ENCODE results near the gene NBAS.

Gene NBAS

DNA sequence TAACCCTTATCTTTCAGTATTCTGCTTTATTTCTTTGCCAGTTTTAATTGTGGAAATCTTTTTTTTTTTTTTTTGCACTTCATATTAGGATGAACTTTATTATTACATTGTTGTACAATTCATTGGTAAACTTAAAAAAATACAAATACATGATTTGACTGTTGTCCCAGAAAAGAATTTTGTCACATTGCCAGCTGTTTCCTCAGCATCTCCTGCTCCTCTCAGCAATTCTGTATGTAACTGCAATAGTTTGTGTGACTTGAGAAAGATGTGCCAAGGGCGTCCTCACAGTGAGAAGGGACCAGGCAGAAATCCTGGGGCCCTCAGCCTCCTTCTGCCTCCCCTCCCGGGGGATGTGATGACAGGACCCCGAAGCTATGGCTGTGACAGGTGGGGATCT lies 254.4 kb downstream of the NBAS start:
- Histone ChIP-seq H4K91ac (ENCODE audit: low read length) (no peak overlapping the region), H3K14ac (ENCODE audit: low read length in 2 of 2) (no peak overlapping the region), H2BK120ac (ENCODE audit: low read depth, low read length) (no peak overlapping the region), H3K4me2 (ENCODE audit: low read length, poor library complexity, severe bottlenecking) (no peak overlapping the region), H2AK5ac (ENCODE audit: low read length, severe bottlenecking) (no peak overlapping the region), H3K4me1 (ENCODE audit: control insufficient read depth, insufficient read depth, low read depth, low read length) (peaks cover 2% of the 10 kb centered on the region), H3K36me3 (ENCODE audit: control insufficient read depth in 1 of 2, insufficient read depth in 2 of 2, low read depth in 1 of 2, low read length in 2 of 2) (peaks cover 10 to 59% of the 10 kb centered on the region in 2 experiments), H3K4me3 (ENCODE audit: insufficient read depth in 1 of 2, low read depth in 1 of 2, low read length in 2 of 2) (no peak overlapping the region), H3K9ac (ENCODE audit: low read length) (no peak overlapping the region), H3K27ac (ENCODE audit: low read length, poor library complexity, severe bottlenecking) (no peak overlapping the region), H4K8ac (ENCODE audit: low read length) (no peak overlapping the region), H3K4ac (ENCODE audit: low read depth in 1 of 2, low read length in 2 of 2) (no peak overlapping the region), H2BK5ac (ENCODE audit: low read depth, low read length, poor library complexity, severe bottlenecking) (no peak overlapping the region), H2BK12ac (ENCODE audit: low read length in 2 of 2) (no peak overlapping the region), H2AFZ (ENCODE audit: low read depth, low read length) (no peak overlapping the region), H3K27me3 (ENCODE audit: control insufficient read depth in 1 of 2, insufficient read depth in 1 of 2, low read length in 2 of 2) (no peaks in the 10 kb centered on the region), H3K23ac (ENCODE audit: low read length in 2 of 2) (no peak overlapping the region), H3K79me1 (replicated peaks; ENCODE audit: low read length, poor library complexity, severe bottlenecking) (peaks cover 5% of the 10 kb centered on the region), H3K18ac (ENCODE audit: low read depth in 1 of 2, low read length in 2 of 2) (no peak overlapping the region), H2BK15ac (ENCODE audit: low read depth, poor library complexity, severe bottlenecking) (no peak overlapping the region), H3K9me3 (ENCODE audit: control insufficient read depth, low read length) (peaks cover 3% of the 10 kb centered on the region)
- WGBS: 85% methylated on average over 3 of the region's 3 CpGs
- no peak for DNase-seq

GRCh38 chr2:15303874-15304273 lies 257.3 kb downstream of the NBAS start:
- no peak for DNase-seq
- Histone ChIP-seq H2AK5ac (ENCODE audit: low read length, severe bottlenecking) (no peak overlapping the region), H2BK120ac (ENCODE audit: low read depth, low read length) (no peak overlapping the region), H3K79me1 (replicated peaks; ENCODE audit: low read length, poor library complexity, severe bottlenecking) (peaks cover 5% of the 10 kb centered on the region), H2BK15ac (ENCODE audit: low read depth, poor library complexity, severe bottlenecking) (no peak overlapping the region), H3K27me3 (ENCODE audit: control insufficient read depth in 1 of 2, insufficient read depth in 1 of 2, low read length in 2 of 2) (no peaks in the 10 kb centered on the region), H3K36me3 (ENCODE audit: control insufficient read depth in 1 of 2, insufficient read depth in 2 of 2, low read depth in 1 of 2, low read length in 2 of 2) (peaks cover 13 to 52% of the 10 kb centered on the region in 2 experiments), H2BK12ac (ENCODE audit: low read length in 2 of 2) (no peak overlapping the region), H2AFZ (ENCODE audit: low read depth, low read length) (no peak overlapping the region), H3K18ac (ENCODE audit: low read depth in 1 of 2, low read length in 2 of 2) (no peak overlapping the region), H3K4me1 (ENCODE audit: control insufficient read depth, insufficient read depth, low read depth, low read length) (peaks cover 3% of the 10 kb centered on the region), H4K8ac (ENCODE audit: low read length) (no peak overlapping the region), H2BK5ac (ENCODE audit: low read depth, low read length, poor library complexity, severe bottlenecking) (no peak overlapping the region), H3K27ac (ENCODE audit: low read length, poor library complexity, severe bottlenecking) (no peak overlapping the region), H3K9me3 (ENCODE audit: control insufficient read depth, low read length) (peaks cover 3% of the 10 kb centered on the region), H3K4me2 (ENCODE audit: low read length, poor library complexity, severe bottlenecking) (no peak overlapping the region), H3K4me3 (ENCODE audit: insufficient read depth in 1 of 2, low read depth in 1 of 2, low read length in 2 of 2) (no peak overlapping the region), H3K4ac (ENCODE audit: low read depth in 1 of 2, low read length in 2 of 2) (no peak overlapping the region), H3K14ac (ENCODE audit: low read length in 2 of 2) (no peak overlapping the region), H4K91ac (ENCODE audit: low read length) (no peak overlapping the region), H3K9ac (ENCODE audit: low read length) (no peak overlapping the region), H3K23ac (ENCODE audit: low read length in 2 of 2) (no peak overlapping the region)
- 92% methylated on average over 1 of the region's 2 CpGs for WGBS

GRCh38 chr2:15302154-15302553 lies 259.0 kb downstream of the NBAS start:
- Histone ChIP-seq H2BK120ac (ENCODE audit: low read depth, low read length) (no peak overlapping the region), H3K9ac (ENCODE audit: low read length) (no peak overlapping the region), H2BK5ac (ENCODE audit: low read depth, low read length, poor library complexity, severe bottlenecking) (no peak overlapping the region), H3K4ac (ENCODE audit: low read depth in 1 of 2, low read length in 2 of 2) (no peak overlapping the region), H3K4me2 (ENCODE audit: low read length, poor library complexity, severe bottlenecking) (no peak overlapping the region), H3K18ac (ENCODE audit: low read depth in 1 of 2, low read length in 2 of 2) (peak overlapping the region in 1 of 2 experiments; percentile 43), H3K9me3 (ENCODE audit: control insufficient read depth, low read length) (peaks cover 3% of the 10 kb centered on the region), H3K14ac (ENCODE audit: low read length in 2 of 2) (no peak overlapping the region), H2AFZ (ENCODE audit: low read depth, low read length) (no peak overlapping the region), H3K27me3 (ENCODE audit: control insufficient read depth in 1 of 2, insufficient read depth in 1 of 2, low read length in 2 of 2) (no peaks in the 10 kb centered on the region), H2BK15ac (ENCODE audit: low read depth, poor library complexity, severe bottlenecking) (no peak overlapping the region), H3K4me3 (ENCODE audit: insufficient read depth in 1 of 2, low read depth in 1 of 2, low read length in 2 of 2) (no peak overlapping the region), H4K91ac (ENCODE audit: low read length) (no peak overlapping the region), H3K4me1 (ENCODE audit: control insufficient read depth, insufficient read depth, low read depth, low read length) (peaks cover 3% of the 10 kb centered on the region), H3K27ac (ENCODE audit: low read length, poor library complexity, severe bottlenecking) (no peak overlapping the region), H4K8ac (ENCODE audit: low read length) (no peak overlapping the region), H3K23ac (ENCODE audit: low read length in 2 of 2) (no peak overlapping the region), H2BK12ac (ENCODE audit: low read length in 2 of 2) (no peak overlapping the region), H3K36me3 (ENCODE audit: control insufficient read depth in 1 of 2, insufficient read depth in 2 of 2, low read depth in 1 of 2, low read length in 2 of 2) (peaks cover 16 to 47% of the 10 kb centered on the region in 2 experiments), H3K79me1 (replicated peaks; ENCODE audit: low read length, poor library complexity, severe bottlenecking) (peaks cover 8% of the 10 kb centered on the region), H2AK5ac (ENCODE audit: low read length, severe bottlenecking) (no peak overlapping the region)
- peak; percentile 62 for DNase-seq
- WGBS: 79% methylated on average over 3 of the region's 3 CpGs

DNA sequence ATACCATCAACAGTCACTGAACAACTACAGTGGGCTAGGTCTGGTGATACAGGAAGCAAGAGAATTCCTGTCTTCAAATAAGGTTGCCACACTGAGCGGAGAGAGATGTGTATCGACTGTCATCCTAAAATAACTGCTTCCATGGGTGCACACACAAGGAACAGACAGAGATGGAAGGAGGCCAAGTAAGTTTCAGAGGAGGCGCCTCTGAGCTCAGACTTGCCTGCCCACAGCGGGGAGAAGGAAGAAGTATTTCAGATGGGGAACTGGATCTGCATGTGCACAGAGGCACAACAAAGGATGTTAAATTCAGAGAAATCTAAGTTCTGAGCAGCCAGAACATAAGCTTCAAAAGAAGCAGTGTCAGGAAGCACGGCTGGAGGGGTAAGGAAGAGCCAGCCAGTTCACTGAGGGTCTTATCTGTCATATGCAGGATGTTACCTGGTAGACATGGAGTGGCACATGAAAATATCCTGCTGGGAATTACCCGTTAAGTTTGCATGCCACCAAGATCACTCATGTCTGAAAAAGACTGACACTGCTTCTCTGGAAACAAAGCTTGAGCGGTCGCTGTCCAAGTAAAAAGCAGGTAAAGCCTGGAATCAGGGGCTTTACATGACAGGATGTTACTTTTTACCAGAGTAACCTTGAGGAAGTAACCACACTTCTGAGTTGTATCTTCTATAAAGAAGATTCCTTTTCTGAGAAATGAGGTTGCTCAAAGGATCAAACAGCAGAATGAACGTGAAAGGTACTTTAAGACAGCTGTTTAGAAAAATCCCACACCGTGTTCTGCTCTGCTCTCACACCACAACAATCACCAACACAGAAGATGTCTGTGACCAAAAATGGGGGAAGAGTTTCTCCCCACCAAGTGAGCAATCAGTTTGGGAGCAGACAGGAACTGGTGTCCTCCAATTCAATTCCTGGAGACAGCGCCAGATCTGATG lies 260.2 kb downstream of the NBAS start:
- Histone ChIP-seq H3K23ac (ENCODE audit: low read length in 2 of 2) (no peak overlapping the region), H3K9me3 (ENCODE audit: control insufficient read depth, low read length) (peaks cover 3% of the 10 kb centered on the region), H3K79me1 (replicated peaks; ENCODE audit: low read length, poor library complexity, severe bottlenecking) (peaks cover 8% of the 10 kb centered on the region), H4K91ac (ENCODE audit: low read length) (no peak overlapping the region), H3K14ac (ENCODE audit: low read length in 2 of 2) (no peak overlapping the region), H2AFZ (ENCODE audit: low read depth, low read length) (no peak overlapping the region), H3K4me3 (ENCODE audit: insufficient read depth in 1 of 2, low read depth in 1 of 2, low read length in 2 of 2) (no peak overlapping the region), H3K4ac (ENCODE audit: low read depth in 1 of 2, low read length in 2 of 2) (no peak overlapping the region), H3K4me2 (ENCODE audit: low read length, poor library complexity, severe bottlenecking) (no peak overlapping the region), H3K18ac (ENCODE audit: low read depth in 1 of 2, low read length in 2 of 2) (no peak overlapping the region), H3K9ac (ENCODE audit: low read length) (no peak overlapping the region), H2BK15ac (ENCODE audit: low read depth, poor library complexity, severe bottlenecking) (no peak overlapping the region), H2BK120ac (ENCODE audit: low read depth, low read length) (no peak overlapping the region), H2BK12ac (ENCODE audit: low read length in 2 of 2) (no peak overlapping the region), H4K8ac (ENCODE audit: low read length) (no peak overlapping the region), H3K27me3 (ENCODE audit: control insufficient read depth in 1 of 2, insufficient read depth in 1 of 2, low read length in 2 of 2) (no peaks in the 10 kb centered on the region), H3K27ac (ENCODE audit: low read length, poor library complexity, severe bottlenecking) (no peak overlapping the region), H3K4me1 (ENCODE audit: control insufficient read depth, insufficient read depth, low read depth, low read length) (peaks cover 3% of the 10 kb centered on the region), H2BK5ac (ENCODE audit: low read depth, low read length, poor library complexity, severe bottlenecking) (no peak overlapping the region), H3K36me3 (ENCODE audit: control insufficient read depth in 1 of 2, insufficient read depth in 2 of 2, low read depth in 1 of 2, low read length in 2 of 2) (peaks cover 17 to 40% of the 10 kb centered on the region in 2 experiments), H2AK5ac (ENCODE audit: low read length, severe bottlenecking) (no peak overlapping the region)
- no peak for DNase-seq
- 98% methylated on average over 11 of the region's 11 CpGs for WGBS
